ENCODE data around the gene EPO. TPM values are rescaled to one million over a fixed set of nuclear protein-coding genes. Genes with fewer than 3 reads are reported as not detected.
"Not testable (repeated sequence)": the region's sequence is repeated elsewhere in the genome, so short reads cannot be mapped to it uniquely, and the experiment has no call there.

EPO gene
- total and polyA plus RNA-seq, 2 donors (not counting 1 experiment from before 2014, with no cell fraction given): 0.10 TPM; not detected in 1

- no peaks in the 10 kb centered on the region for H3K4me1 ChIP-seq (ENCODE audit: control insufficient read depth in 2 of 2, insufficient read depth in 2 of 2, low read length in 2 of 2)
- H3K36me3 ChIP-seq (replicated peaks in 1 of 2; ENCODE audit: control extremely low read depth in 1 of 2, control insufficient read depth in 1 of 2, extremely low read depth in 1 of 2, insufficient read depth in 2 of 2, low read length in 1 of 2): peaks cover 0 to 1% of the 10 kb centered on the region in 2 experiments
- H3K27me3 ChIP-seq (replicated peaks in 1 of 4; ENCODE audit: control extremely low read depth in 1 of 4, control insufficient read depth in 3 of 4, insufficient read depth in 4 of 4, low read length in 3 of 4): peaks cover 0 to 20% (median 3%) of the 10 kb centered on the region in 4 experiments
- Mint-ChIP-seq H3K9me3 (ENCODE audit: insufficient read depth) (peaks cover 8% of the 10 kb centered on the region), H3K4me1 (no peaks in the 10 kb centered on the region), H3K27ac (no peak overlapping the region), H3K27me3 (peaks cover 10% of the 10 kb centered on the region), H3K4me3 (no peak overlapping the region)
- DNase-seq (no peak), ATAC-seq (ENCODE audit: low read depth) (no peak)
- H3K9ac ChIP-seq (ENCODE audit: low read length): no peak overlapping the region
- WGBS (ENCODE audit: insufficient coverage): 90% methylated on average over 8 of the region's 8 CpGs
- no peak overlapping the region for H2AFZ ChIP-seq (ENCODE audit: insufficient read depth, low read depth, low read length, poor library complexity, severe bottlenecking)
- intact Hi-C loops (cut with micrococcal nuclease): no loop called here
- ChIA-PET POLR2A (no interaction called here), CTCF (interaction anchor here (2.1 kb wide), 1 partner anchor 9 kb away, joined by 8 read pairs; the partner anchor contains the start of gene POP7)
- no peak for TF ChIP-seq CTCF (IDR thresholded peaks at IDR 0.05)
- no peak for TF ChIP-seq EZH2 (IDR thresholded peaks at IDR 0.05; ENCODE audit: borderline replicate concordance, insufficient read depth, low read depth, low read length, poor library complexity, severe bottlenecking)
- H3K27ac ChIP-seq (ENCODE audit: low read length in 2 of 2): no peak overlapping the region
- no peaks in the 10 kb centered on the region for H4K20me1 ChIP-seq (ENCODE audit: control insufficient read depth, insufficient read depth, low read length, poor library complexity, severe bottlenecking)
- H3K4me2 ChIP-seq (replicated peaks; ENCODE audit: low read depth, low read length, poor library complexity, severe bottlenecking): no peak overlapping the region
- peaks cover 0 to 24% (median 0%) of the 10 kb centered on the region in 3 donors for H3K9me3 ChIP-seq (ENCODE audit: control extremely low read depth in 1 of 3, control insufficient read depth in 2 of 3, insufficient read depth in 1 of 3, low read length in 2 of 3)
- no peak overlapping the region for H3K4me3 ChIP-seq (ENCODE audit: control extremely low read depth in 1 of 5, extremely low read depth in 1 of 5, insufficient read depth in 1 of 5, low read depth in 2 of 5, low read length in 4 of 5)
- no peaks in the 10 kb centered on the region for H3K79me2 ChIP-seq (ENCODE audit: control insufficient read depth, insufficient read depth, low read length)
Measured at GRCh38 chr7:100714725-100715124, 5.5 kb upstream of the EPO start.

GRCh38 chr7:100717073-100717472, 3.2 kb upstream of the EPO start:
- H4K20me1 ChIP-seq (ENCODE audit: control insufficient read depth, insufficient read depth, low read length, poor library complexity, severe bottlenecking); H3K9ac ChIP-seq (ENCODE audit: low read length); H3K4me1 Mint-ChIP-seq; H3K4me3 ChIP-seq (ENCODE audit: control extremely low read depth in 1 of 5, extremely low read depth in 1 of 5, insufficient read depth in 1 of 5, low read depth in 2 of 5, low read length in 4 of 5); ATAC-seq (ENCODE audit: low read depth); intact Hi-C loops (cut with micrococcal nuclease); H3K27ac ChIP-seq (ENCODE audit: low read length in 2 of 2); H3K79me2 ChIP-seq (ENCODE audit: control insufficient read depth, insufficient read depth, low read length); H3K4me2 ChIP-seq (replicated peaks; ENCODE audit: low read depth, low read length, poor library complexity, severe bottlenecking); H3K9me3 Mint-ChIP-seq (ENCODE audit: insufficient read depth); DNase-seq; H3K27ac Mint-ChIP-seq; H2AFZ ChIP-seq (ENCODE audit: insufficient read depth, low read depth, low read length, poor library complexity, severe bottlenecking); POLR2A ChIA-PET; H3K36me3 ChIP-seq (replicated peaks in 1 of 2; ENCODE audit: control extremely low read depth in 1 of 2, control insufficient read depth in 1 of 2, extremely low read depth in 1 of 2, insufficient read depth in 2 of 2, low read length in 1 of 2); H3K4me3 Mint-ChIP-seq: not testable (repeated sequence)
- peaks cover 0 to 41% (median 13%) of the 10 kb centered on the region in 4 experiments for H3K27me3 ChIP-seq (replicated peaks in 1 of 4; ENCODE audit: control extremely low read depth in 1 of 4, control insufficient read depth in 3 of 4, insufficient read depth in 4 of 4, low read length in 3 of 4)
- CTCF ChIA-PET: interaction anchor here (0.7 to 2.1 kb wide), 3 partner anchors 9 to 98 kb away, joined by 3 to 8 read pairs (median 3); no protein-coding TSS in a partner anchor
- H3K27me3 Mint-ChIP-seq: peaks cover 22% of the 10 kb centered on the region
- 92% methylated on average over 2 of the region's 2 CpGs for WGBS (ENCODE audit: insufficient coverage)
- H3K4me1 ChIP-seq (ENCODE audit: control insufficient read depth in 2 of 2, insufficient read depth in 2 of 2, low read length in 2 of 2): peaks cover 7 to 13% of the 10 kb centered on the region in 2 donors
- H3K9me3 ChIP-seq (ENCODE audit: control extremely low read depth in 1 of 3, control insufficient read depth in 2 of 3, insufficient read depth in 1 of 3, low read length in 2 of 3): peaks cover 0 to 30% (median 0%) of the 10 kb centered on the region in 3 donors
